GM23338 (cell line): ENCODE data around the gene RFNG.

Experiments
- CTCF ChIP-seq, 2 experiments: fragments of 200-600 bp in 1 of 2; sonication (generic) in 1 of 2; conservative IDR thresholded peaks; 2 replicates each; pipeline versions ENCODE4 v1.5.1 to v1.6.1; 2016 to 2017; ENCODE audit warnings: antibody characterized with exemption in 2 of 2, low read depth in 2 of 2, mild to moderate bottlenecking in 2 of 2, moderate library complexity in 1 of 2
- EZH2phosphoT487 ChIP-seq: fragments of 200-600 bp; sonication (generic); IDR thresholded peaks from one replicate; pipeline ENCODE4 v1.8.1; 2018; ENCODE audit warnings: antibody characterized with exemption; ENCODE audit not compliant: unreplicated experiment
- JUNB ChIP-seq: IDR thresholded peaks from one replicate; pipeline ENCODE4 v1.6.1; 2016; ENCODE audit warnings: antibody characterized with exemption; ENCODE audit not compliant: unreplicated experiment
- ZNF462 ChIP-seq: fragments of 250-450 bp; sonication (Bioruptor Pico); IDR thresholded peaks from 2 replicates; pipeline ENCODE4 v1.5.0; 2020; ENCODE audit warnings: mild to moderate bottlenecking, moderate library complexity

- TF ChIP-seq CTCF (conservative IDR thresholded peaks at IDR 0.05; ENCODE audit: low read depth in 2 of 2) (no peak), EZH2phosphoT487 (no peak), JUNB (no peak), ZNF462 (CRISPR knock-in tag) (no peak)
Observed at GRCh38 chr17:82050152-82050760, 1.4 kb downstream of the RFNG start.
